Fibroblast of lung (primary cell): ENCODE data around the gene VWA5B1.

ENCODE experiments used
- CTCF ChIP-seq, 2 donors: IDR thresholded peaks in 1 of 2; conservative IDR thresholded peaks in 1 of 2; 1 replicate in 1 of 2; 2 replicates in 1 of 2; pipeline ENCODE4 v1.5.1; 2011 to 2012; ENCODE audit warnings: low read length in 2 of 2, control low read depth in 1 of 2, inconsistent platforms in 1 of 2, low read depth in 1 of 2, mild to moderate bottlenecking in 1 of 2
- EZH2 ChIP-seq: IDR thresholded peaks from 2 replicates; pipeline ENCODE4 v1.5.1; 2012; ENCODE audit warnings: low read length, control low read depth, mild to moderate bottlenecking; ENCODE audit errors: missing control alignments

DNA sequence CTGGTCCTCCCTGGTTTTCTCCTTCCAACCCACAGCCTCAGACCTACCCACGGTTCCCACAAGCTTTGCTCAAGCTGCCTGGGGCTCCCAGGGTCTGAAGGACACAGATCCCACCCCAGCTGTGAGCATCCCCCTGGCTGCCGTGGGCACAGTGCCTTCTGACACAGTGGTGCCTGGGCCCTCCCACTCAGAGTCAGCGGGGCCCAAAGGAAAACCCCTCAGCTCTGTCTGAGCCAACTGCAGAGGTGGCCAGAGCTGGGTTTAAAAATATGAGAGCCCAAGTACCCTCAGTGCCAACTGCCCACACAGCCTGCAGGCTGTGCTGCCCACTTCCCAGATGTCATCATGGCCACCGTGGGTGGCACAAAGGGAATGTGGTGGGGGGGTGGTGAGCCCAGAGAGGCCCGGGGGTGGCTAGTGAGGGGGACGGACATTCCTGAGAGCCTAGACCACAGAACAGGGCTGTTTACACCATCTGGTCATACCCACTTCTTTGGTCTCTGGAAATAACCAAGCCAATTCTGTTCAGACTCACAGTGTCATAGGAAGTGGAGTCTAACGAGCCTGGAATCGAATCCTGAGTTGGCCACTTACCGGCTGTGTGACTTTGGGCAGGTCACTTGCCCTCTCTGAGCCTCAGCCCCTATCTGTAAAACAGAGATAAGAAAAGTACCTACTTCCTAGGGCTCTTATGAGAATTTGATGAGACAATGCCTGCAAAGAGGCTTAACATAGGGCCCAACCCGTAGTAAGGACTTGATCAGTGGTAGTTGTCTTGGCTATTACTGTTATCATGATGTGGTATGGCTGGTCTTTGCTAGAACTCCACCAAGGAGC is 109.9 kb downstream of the VWA5B1 start:
- no peak for TF ChIP-seq CTCF (conservative IDR thresholded peaks at IDR 0.05 in 1 of 2, IDR thresholded peaks at IDR 0.05 in 1 of 2; ENCODE audit: low read depth in 1 of 2, low read length in 2 of 2)
- TF ChIP-seq EZH2, result no peak
